ENCODE results near the gene NFAM1.

DNA sequence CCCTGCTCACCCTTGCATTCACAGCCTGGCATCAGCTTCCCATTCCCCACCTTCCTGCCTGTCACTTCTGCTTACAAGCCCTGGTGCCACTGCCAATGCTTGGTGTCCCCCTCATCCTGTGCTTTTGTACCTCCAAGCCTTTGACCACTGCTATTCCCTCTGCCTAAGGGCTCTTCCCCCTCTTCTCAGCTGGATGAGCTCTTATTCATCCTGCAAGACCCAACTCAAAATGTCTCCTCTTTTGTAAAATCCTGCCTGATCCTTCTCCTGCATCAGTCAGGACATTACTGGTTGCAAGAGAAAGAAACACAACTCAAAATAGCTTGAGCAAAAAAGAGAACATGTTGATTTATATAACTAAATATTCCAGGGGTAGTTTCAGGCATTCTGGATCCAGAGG, 94.8 kb downstream of the NFAM1 start:
- TF ChIP-seq, protein P1, sequence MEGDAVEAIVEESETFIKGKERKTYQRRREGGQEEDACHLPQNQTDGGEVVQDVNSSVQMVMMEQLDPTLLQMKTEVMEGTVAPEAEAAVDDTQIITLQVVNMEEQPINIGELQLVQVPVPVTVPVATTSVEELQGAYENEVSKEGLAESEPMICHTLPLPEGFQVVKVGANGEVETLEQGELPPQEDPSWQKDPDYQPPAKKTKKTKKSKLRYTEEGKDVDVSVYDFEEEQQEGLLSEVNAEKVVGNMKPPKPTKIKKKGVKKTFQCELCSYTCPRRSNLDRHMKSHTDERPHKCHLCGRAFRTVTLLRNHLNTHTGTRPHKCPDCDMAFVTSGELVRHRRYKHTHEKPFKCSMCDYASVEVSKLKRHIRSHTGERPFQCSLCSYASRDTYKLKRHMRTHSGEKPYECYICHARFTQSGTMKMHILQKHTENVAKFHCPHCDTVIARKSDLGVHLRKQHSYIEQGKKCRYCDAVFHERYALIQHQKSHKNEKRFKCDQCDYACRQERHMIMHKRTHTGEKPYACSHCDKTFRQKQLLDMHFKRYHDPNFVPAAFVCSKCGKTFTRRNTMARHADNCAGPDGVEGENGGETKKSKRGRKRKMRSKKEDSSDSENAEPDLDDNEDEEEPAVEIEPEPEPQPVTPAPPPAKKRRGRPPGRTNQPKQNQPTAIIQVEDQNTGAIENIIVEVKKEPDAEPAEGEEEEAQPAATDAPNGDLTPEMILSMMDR (IDR thresholded peaks at IDR 0.05; ENCODE audit: low read depth, low read length, poor library complexity, severe bottlenecking), result no peak
- TF ChIP-seq EZH2phosphoT487 (IDR thresholded peaks at IDR 0.05; ENCODE audit: borderline replicate concordance, low read length), result no peak

All from DOHH2 (cell line).